NCI-H2171 (cell line): ENCODE results near the gene SULT1C2.
"Not testable (repeated sequence)": the region's sequence is repeated elsewhere in the genome, so short reads cannot be mapped to it uniquely, and the experiment has no call there.

Source experiments
- DNase-seq: peaks from one replicate; lab custom pipeline; 2025; lab: John Stamatoyannopoulos, UW

SULT1C2 gene

DNA sequence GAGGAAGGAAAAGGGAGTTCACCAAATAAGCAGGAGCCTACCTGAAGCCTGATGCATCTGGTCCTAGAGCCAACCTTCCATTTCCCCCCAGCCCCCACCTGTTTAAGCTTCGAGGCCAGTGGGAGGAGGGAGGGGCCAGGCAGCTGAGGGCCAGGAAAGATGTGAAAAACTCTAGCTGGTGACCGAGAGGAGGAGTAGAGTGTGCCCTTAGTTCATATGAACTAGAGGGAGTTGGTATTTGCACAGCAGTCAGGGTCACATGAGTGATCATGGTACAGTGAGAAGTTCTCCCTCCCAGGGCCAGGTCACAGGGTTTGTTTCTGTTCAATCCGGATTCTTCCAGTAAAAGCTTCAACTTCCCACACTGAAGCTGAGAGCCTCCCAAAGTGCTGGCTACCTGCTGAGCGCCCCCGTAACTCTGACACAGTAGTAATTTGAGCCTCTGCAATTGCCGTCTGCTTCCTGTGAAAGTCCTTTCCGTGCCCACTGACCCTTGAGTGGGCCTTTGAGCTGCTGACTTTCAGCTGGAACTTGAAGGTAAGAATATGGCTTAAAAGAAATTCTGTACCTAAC, at the start of gene SULT1C2:
TSS of gene SULT1C2 (plus strand) at position 362 of the 573 bp plus-strand sequence. CDS start 4,773 bp downstream, outside the sequence.
- peak; percentile 4 for DNase-seq

DNA sequence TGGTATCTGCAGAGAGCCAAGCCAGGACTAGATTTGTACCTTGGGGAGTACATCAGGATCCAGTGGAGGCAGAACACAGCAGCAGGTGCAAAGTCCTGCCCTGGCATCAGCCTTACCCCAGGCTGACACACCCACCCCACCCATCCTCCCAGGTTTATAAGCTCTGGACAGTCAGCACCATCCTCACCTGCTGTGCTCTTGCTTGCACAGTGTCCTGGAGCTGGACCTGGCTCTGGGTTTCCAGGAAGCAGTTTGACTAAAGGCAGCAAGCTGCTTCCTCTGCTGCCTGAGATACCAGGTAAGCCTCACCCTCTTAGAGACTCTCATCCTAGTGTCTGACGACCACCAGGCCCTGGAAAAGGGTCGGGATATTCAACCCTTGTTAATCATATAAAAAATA, 48.9 kb upstream of the SULT1C2 start, which contains the start of gene SULT1C3:
TSS of gene SULT1C3 (plus strand) at position 183 of the 400 bp plus-strand sequence. CDS start 7,227 bp downstream, outside the sequence.
- DNase-seq: no peak

DNA sequence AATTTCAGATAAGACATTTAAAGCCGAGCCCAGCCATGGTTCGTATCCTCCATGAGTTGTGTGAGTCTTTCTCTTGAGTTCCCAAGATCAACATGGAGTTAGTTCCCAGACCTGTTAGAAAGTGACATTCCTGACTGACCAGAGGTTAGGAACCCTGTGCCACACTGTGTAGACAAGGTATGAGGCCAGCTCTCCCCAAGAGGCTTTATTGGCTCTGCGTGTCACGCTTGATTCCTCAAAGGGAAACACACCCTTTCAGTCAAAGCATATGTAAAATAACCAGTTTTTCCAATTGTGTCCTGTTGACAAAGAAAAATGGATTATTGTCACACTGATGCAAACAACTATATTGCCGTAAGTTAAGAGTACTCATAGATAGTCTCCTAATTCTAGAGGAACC, 47.7 kb upstream of the SULT1C2 start:
- DNase-seq: no peak

DNA sequence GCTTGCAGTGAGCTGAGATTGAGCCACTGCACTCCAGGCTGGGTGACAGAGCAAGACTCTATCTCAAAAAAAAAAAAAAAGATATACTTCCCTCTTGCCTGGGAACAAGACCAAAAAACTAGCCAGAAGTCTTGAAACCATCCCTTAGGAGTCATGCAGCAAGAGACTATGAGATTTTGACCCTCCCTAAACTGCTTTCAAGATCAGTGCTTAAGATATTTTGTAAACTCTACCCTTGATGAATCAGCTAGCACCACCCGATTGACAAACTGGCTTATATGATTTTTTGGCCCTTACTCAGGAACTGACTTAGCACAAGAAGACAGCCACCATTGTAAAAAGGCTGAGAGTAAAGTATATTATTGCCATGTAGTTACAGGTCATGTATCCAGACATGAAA, 45.1 kb upstream of the SULT1C2 start:
- DNase-seq: no peak

DNA sequence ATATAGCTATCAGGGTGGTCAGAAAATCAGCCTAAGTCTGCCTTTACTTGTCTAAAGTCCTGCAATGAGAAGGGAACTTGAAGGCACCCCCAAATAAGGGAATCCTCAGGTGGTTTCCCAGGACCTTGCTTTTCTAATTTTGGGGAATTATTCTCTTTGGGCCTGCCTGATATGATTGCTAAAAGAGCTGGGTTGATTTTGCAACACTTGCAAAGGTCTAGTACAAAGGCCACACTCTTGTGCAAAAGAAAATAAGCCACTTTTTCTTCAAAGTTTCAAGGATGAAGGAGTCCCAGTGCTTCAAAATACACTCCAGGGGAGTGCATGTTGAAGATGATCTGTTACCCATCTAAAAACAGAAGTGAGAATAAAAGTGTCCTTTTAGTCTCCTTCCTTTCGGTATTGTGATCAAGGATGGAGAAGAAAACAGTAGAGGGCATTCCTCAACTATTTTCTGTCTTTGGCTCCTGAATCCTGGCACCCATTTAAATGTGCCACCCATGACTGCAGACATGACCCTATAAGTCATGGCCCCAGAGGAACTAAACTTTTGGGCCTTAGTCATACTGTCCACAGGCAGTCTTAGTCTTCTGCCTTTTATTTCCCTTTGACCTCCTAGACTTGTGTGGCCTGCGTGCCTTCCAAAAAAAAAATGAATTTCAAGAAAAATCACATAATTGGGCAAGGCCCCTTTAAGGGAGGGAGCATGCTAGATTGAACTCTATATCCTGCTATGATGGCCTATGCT, 43.9 kb upstream of the SULT1C2 start:
- DNase-seq: no peak

DNA sequence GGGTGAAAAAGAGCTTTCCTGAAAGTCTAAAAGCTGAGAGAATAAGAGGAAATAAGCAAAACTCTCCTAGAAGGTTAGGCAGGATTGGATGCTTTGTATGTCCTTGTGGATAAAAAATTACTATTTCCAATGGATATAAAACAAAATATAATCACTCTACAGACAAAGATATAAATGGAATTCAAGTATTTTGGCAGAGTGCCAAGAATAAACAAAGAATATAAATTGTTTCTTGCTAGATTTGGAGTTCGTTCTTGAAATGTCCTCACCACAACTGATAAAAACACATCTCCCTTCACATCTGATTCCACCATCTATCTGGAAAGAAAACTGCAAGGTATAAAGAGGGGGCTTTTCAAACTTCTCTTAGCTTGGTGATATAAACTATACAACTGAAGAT, 35.6 kb upstream of the SULT1C2 start:
- DNase-seq: no peak

DNA sequence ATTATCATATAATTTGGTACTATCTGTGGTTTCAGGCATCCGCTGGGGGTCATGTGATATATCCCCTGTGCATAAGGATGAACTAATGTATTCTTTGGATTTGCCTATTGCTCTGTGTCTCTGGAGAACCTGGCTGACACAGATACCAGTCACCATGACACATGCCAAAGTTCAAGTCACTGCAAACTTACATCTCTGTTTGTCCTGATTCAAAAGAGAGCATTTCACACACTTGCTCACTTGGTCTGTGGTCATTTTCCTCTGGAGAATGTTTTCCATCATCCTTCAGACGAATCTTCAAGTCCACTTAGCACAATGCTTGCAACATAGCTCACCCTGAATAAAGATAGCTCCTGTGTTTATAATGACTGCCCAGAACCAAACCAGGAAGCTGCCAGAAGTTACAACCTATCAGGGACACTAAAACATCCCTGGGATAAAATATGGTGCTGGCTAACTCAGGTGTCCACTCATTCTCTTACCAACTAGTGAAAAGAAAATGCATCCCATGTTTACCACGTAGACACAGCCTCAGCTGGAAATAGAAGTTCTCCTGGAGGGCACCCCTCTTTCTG, 30.9 kb upstream of the SULT1C2 start:
- DNase-seq: no peak

DNA sequence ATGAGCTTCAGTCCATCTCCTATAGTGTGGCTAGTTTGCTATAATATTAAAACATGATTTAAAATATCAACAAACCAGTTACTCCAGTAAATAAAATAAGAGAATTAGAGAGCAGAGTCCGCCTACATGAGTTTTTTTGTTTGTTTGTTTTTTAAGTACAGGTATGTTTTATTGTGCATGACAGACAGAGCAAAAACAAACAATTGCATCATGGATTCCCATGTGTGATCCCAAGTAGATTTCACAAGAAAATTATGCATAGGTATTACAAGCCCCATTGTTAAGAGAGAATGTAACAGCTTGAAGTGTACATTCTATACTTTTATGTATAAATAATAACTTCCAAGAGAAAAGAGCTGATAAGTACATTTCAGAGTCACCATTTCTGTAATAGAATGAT, 27.9 kb upstream of the SULT1C2 start:
- DNase-seq: no peak

DNA sequence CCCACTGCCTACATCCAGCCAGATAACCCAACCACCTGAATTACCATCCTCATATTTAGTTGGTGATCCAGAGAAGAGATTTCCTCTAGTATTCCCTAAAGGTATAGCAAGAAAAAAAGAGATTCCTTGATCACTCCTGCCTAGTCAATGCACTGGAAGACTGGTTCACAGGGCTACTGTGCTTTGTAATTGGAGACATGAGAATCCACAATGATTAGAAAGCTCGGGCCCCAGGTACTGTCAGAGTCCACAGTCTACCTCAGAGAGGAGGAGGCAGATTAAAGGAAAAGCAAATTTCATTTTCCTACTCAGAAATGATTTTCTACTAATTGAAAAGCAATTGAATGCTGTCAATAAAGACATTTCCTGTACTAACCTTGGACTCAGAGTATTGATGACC, 26.7 kb upstream of the SULT1C2 start:
- DNase-seq: no peak

DNA sequence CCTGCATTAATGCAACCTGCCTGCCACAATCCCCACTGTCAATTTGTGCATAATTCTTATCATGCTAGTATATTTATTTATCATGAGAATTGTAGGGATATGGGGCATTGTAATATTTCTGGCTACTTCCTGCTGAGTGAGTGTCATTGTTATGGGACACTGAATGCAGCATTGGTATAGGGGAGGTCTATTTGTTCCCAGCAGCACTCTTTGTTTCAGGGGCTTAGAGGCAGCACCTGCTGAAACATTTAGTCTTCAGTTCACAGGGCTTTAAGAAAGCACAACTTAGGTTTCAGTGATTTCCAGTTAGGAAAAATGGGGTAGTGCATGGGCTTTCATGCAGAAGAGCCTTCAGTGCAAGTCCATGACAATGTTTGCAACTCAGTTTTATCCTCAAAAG, 25.3 kb upstream of the SULT1C2 start:
- no peak for DNase-seq

DNA sequence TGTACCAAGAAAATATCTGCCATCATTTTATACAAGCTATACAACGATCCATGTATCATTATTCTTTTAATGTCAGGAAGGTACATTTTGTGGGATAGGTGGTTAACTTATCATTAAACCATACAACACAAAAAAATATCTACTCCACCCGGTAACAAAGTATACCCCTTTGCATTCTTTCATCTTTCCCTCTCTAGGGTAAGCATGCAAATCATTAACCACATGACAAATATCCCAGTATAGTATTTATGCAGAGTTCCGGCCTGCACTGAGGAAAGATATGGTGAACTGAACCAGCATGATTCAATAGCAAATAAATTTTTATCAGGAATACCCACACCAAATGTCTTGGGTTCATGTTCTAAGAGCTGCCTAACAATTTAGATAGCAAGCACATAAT, 22.5 kb upstream of the SULT1C2 start:
- DNase-seq: no peak

DNA sequence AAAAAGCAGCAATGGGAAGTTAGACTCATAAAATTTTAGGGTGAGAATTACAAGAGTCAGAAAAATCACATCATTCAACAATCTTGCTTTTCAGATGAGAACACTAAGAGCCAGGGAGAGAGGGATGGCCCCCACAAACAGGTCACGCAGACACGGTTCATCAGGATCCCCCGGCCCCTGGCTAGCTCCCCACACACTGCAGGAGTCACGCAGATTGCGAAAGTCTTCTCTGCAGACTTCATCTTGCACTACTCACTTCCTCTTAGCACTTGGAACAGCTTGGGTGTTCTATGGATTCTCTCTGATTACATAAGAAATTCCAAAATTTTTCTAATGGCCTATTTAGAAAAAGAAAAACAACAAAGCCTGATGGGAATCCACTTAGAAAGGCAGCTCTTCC, 21.6 kb upstream of the SULT1C2 start:
- DNase-seq: no peak

DNA sequence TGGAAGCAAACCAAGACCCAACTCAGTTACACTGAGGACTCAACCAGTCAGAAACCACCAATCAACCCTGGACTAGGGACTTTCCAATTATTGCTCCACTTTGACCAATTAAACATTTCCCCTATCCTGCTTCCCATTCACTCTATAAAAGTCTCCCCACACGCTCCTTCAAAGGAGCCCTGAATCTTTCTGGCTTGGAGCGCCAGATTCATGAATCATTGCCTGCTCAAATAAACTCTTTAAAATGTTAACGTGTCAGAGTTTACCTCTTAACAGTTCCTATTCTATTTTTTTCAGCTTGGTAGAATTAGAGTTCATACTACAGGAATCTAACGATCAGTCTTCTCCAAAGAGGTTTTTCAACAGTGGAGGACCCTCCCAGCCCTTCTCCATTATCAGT, 20.7 kb upstream of the SULT1C2 start:
- DNase-seq: no peak

DNA sequence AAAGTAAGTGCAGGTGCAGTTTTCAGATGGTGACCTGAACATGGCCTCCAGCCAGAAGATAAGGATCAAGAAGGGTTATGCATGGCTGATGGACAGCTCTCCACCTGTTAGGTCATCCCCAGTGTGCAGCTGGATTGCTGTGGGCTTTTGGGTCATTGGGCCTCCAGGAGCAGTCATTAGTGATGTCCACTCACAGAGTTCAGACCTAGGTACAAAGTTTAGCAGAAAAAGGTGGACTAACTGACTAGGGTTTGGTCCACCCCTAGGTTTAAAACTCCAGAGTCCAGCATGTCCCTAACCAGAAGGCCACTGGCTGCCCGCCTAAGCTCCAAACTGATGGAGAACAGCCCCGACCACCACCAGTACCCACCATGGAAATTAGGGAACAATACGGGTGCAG, 18.3 kb upstream of the SULT1C2 start:
- DNase-seq: no peak

DNA sequence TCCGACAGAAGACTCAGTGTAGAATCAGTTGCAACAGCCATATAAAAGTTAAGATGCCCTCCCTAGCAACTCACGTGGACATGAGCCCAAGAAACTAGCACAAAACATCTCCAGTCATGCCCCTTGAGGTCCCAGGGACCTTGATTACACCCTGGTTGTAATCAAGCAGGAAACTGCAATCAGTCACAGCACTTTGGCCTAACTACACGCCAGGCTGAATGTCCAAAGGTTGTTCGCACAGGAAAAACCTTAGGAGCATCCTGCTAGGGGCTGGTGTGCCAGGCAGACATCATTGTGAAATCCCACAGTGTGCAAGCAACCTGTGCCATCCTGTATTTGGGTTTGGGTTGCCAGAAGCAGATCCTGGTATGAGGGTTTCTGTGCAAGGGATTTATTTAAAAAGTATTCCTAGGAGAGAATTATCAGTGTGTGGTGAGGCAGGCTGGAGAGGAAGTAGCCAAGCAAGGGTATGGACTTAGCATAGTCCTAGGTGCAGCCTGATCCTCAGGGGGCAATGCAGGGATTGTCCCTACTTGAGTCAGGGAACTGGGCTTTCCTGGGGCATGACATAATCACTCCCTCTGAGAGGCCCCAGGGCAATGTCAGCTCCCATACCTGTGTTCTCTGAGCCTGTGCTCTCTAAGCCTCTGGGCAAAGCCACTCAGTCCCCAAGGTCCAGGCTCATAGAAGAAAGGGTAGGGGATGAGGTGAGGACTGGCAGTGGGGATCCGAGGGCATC, 17.8 kb upstream of the SULT1C2 start:
- no peak for DNase-seq

DNA sequence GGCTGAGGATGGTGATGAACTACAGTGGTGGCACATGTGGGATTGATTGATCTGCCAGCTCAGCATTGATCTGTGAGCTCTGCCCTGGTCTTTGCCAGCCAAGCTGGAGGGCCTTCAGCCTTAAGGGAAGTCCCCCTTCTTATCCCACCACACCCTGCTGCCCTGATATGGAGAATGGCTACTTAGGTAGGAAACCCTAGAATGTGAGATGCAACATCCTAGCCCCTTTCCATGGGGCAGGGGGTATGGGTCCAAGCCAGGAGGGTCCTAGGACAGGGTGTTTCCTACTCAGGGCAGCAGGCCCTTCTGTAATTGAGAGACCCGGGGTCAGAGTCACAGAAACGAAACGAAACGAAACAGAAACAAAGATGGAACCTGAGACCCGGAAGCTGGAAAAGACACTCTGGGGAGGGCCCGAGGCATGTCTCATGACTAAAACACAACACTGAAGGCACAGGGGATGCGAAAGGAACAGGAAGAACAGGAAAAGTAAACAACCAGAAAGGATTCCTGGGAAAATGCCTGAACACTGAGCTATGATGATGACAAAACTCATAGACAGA, 16.9 kb upstream of the SULT1C2 start:
- DNase-seq: no peak

DNA sequence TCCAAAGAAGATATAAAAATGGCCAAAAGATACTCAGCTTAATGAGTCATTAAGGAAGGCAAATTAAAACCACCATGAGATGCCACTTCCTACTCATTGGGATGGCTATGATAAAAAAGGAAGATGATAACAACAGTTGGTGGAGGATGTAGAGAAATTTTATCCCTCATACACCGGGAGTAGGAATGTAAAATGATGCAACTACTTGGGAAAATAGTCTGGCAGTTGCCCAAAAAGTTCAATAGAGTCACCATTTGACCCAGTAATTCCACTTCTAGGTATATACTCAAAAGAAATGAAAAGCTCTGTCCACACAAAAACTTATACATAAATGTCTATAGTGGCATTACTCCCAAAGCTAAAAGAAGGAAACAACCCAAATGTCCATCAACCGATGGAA, 10.1 kb upstream of the SULT1C2 start:
- DNase-seq: no peak

DNA sequence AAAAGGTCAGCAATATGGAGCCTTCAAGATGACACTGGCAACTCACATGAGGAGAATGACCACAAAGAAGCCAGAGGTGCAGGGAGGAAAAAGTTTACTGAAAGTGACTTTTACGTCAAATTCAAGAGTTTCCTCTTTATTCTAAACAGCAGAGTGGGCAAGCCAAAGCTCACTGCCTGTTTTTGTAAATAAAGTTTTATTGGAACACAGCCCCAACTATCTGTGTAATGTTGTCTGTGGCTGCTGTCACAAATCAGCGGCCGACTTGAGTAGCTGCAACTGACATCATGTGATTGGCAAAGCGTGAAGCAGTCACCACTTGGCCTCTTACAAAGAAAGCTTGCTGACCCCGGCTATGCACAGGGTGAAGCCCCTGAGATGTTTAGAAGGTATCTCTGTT, 9.2 kb upstream of the SULT1C2 start:
- DNase-seq: no peak

DNA sequence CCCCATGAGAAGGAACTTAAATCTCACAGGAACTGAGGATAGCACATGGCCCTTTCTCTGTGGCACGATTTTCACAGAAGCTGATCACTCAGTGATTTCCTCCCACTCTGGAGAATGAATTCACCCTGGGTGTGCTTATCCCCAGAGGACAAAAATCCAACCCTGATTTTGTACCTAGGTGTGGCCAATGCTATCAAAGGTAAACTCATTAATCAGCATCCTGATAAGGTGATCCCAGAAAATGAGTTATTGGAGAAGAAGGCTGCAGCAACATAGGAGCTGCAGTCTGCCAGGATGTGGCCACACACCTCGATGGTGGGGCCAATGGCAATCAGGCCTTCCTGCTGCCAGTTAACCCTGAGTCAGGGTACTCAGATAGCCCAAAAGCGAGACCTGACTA, 8.2 kb upstream of the SULT1C2 start:
- DNase-seq: no peak

DNA sequence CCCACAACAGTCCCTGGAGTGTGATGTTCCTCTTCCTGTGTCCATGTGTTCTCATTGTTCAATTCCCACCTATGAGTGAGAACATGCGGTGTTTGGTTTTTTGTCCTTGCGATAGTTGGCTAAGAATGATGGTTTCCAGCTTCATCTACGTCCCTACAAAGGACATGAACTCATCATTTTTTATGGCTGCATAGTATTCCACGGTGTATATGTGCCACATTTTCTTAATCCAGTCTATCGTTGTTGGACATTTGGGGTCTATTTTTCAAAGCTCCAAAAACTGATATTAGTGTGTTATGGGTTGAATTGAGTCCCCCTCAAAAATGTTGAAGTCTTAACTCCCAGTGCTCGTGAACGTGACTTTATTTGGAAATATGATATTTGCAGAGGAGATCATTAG, 4.1 kb upstream of the SULT1C2 start:
- not testable (repeated sequence) for DNase-seq

DNA sequence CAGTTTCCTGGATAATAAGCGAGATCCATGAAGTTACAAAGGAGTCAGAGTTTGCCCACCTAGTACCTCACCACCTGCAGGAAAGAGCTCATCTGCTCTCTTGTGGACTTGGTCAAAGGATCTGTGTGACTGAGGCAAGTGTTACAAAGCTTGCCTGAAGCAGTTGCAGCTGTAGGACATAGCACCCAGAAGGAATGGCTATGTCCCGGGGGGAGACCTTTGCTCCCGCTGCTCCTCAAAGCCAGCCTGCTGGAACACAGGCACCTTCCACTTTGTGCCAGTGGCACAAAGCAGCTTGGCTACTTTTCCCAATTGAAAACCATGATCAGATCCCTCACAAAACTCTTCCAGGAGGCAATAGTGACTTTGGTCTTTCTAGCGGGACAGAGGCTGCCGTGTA, 3.1 kb upstream of the SULT1C2 start:
- DNase-seq: no peak

DNA sequence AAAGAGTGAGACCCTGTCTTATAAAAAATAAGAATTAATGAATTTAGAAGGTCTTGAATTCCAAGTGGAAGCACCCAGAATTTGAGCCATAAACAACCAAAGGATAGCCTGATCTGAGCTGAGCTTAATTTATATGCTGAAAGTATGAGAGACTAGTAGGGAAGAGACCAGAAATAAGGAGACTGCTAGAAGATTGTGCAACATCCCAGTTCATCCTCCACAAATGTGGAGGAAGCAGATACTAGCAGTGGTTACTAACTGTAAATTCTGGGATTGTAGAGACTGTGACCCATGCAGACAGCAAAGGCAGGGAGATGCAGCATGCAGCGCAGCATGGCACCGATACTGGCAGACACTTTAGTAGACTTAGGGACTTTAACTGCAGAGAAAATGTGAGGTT, 1.5 kb upstream of the SULT1C2 start:
- DNase-seq: no peak

DNA sequence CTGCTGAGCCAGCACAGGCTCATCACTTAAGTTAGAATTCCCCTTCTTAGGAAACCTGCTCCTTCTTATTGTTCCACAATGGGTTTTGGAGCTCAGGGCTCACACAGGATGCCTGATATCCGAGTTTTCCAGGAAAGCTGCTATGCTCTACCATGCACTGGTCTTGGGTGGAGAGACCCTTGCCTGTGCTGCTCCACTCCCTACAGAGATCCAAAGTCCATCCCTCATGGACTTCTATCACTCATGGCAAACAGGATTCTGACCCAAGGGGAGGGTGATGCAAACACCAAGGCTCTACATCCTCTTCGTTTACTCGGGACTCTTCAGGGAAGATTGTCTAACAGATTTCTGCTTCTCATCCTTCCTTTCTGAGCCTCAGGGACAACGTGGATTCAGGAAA, 5.2 kb downstream of the SULT1C2 start:
- DNase-seq: no peak
